ENCODE measurements around the gene GRK4. TPM values are rescaled to one million over a fixed set of nuclear protein-coding genes. Genes with fewer than 3 reads are reported as not detected.
"Not testable (repeated sequence)": the region's sequence is repeated elsewhere in the genome, so short reads cannot be mapped to it uniquely, and the experiment has no call there.

Gene GRK4
- total RNA-seq, 1 donor from 2014 or later: 6.7 TPM

GRCh38 chr4:3047464-3048286 is 84.3 kb downstream of the GRK4 start:
- Histone ChIP-seq H3K36me3 (ENCODE audit: insufficient read depth, low read length) (no peaks in the 10 kb centered on the region), H3K79me2 (ENCODE audit: insufficient read depth, low read length) (no peaks in the 10 kb centered on the region), H3K4me2 (ENCODE audit: low read length) (no peak overlapping the region), H2AFZ (ENCODE audit: low read depth, low read length) (no peak overlapping the region), H4K20me1 (ENCODE audit: insufficient read depth, low read length) (no peaks in the 10 kb centered on the region), H3K27ac (ENCODE audit: low read depth, low read length) (no peak overlapping the region), H3K9me3 (ENCODE audit: insufficient read depth, low read depth, low read length) (no peaks in the 10 kb centered on the region), H3K9ac (ENCODE audit: low read length) (no peak overlapping the region), H3K4me1 (ENCODE audit: insufficient read depth, low read length) (no peaks in the 10 kb centered on the region), H3K4me3 (ENCODE audit: insufficient read depth, low read depth, low read length) (no peak overlapping the region), H3K27me3 (ENCODE audit: insufficient read depth, low read length) (peaks cover 7% of the 10 kb centered on the region)
- Mint-ChIP-seq H3K36me3 (ENCODE audit: low read depth, unreplicated experiment) (no peaks in the 10 kb centered on the region), H3K27ac (ENCODE audit: unreplicated experiment) (no peak overlapping the region), H3K27me3 (ENCODE audit: low read depth, unreplicated experiment) (peaks cover 26% of the 10 kb centered on the region), H3K9me3 (ENCODE audit: unreplicated experiment) (peaks cover 2% of the 10 kb centered on the region), H3K4me3 (ENCODE audit: unreplicated experiment) (no peak overlapping the region), H3K4me1 (ENCODE audit: low read depth, unreplicated experiment) (no peaks in the 10 kb centered on the region)
- DNase-seq (ENCODE audit: low read depth) (no peak), FAIRE-seq (no peak)
- TF ChIP-seq CTCF (IDR thresholded peaks at IDR 0.05; ENCODE audit: insufficient read depth, low read depth, low read length) (peak; percentile 42), EZH2 (IDR thresholded peaks at IDR 0.05; ENCODE audit: insufficient read depth, low read length) (no peak)

GRCh38 chr4:3051141-3051897 is 87.9 kb downstream of the GRK4 start:
- not testable (repeated sequence) for H3K4me3 Mint-ChIP-seq (ENCODE audit: unreplicated experiment); H3K36me3 Mint-ChIP-seq (ENCODE audit: low read depth, unreplicated experiment); H3K27ac ChIP-seq (ENCODE audit: low read depth, low read length); FAIRE-seq; H2AFZ ChIP-seq (ENCODE audit: low read depth, low read length); H3K27ac Mint-ChIP-seq (ENCODE audit: unreplicated experiment); H3K4me2 ChIP-seq (ENCODE audit: low read length); H3K4me1 ChIP-seq (ENCODE audit: insufficient read depth, low read length); H3K36me3 ChIP-seq (ENCODE audit: insufficient read depth, low read length); H3K9ac ChIP-seq (ENCODE audit: low read length); H3K79me2 ChIP-seq (ENCODE audit: insufficient read depth, low read length); DNase-seq (ENCODE audit: low read depth); H3K27me3 ChIP-seq (ENCODE audit: insufficient read depth, low read length); H4K20me1 ChIP-seq (ENCODE audit: insufficient read depth, low read length); H3K4me3 ChIP-seq (ENCODE audit: insufficient read depth, low read depth, low read length); H3K9me3 ChIP-seq (ENCODE audit: insufficient read depth, low read depth, low read length); H3K9me3 Mint-ChIP-seq (ENCODE audit: unreplicated experiment); H3K4me1 Mint-ChIP-seq (ENCODE audit: low read depth, unreplicated experiment)
- H3K27me3 Mint-ChIP-seq (ENCODE audit: low read depth, unreplicated experiment): peaks cover 20% of the 10 kb centered on the region

- Histone ChIP-seq H2AFZ (ENCODE audit: low read depth, low read length) (no peak overlapping the region), H3K9ac (ENCODE audit: low read length) (no peak overlapping the region), H3K4me1 (ENCODE audit: insufficient read depth, low read length) (no peaks in the 10 kb centered on the region), H3K79me2 (ENCODE audit: insufficient read depth, low read length) (no peaks in the 10 kb centered on the region), H3K9me3 (ENCODE audit: insufficient read depth, low read depth, low read length) (peaks cover 8% of the 10 kb centered on the region), H3K4me2 (ENCODE audit: low read length) (no peak overlapping the region), H3K27me3 (ENCODE audit: insufficient read depth, low read length) (peaks cover 2% of the 10 kb centered on the region), H3K36me3 (ENCODE audit: insufficient read depth, low read length) (no peaks in the 10 kb centered on the region), H3K4me3 (ENCODE audit: insufficient read depth, low read depth, low read length) (no peak overlapping the region), H3K27ac (ENCODE audit: low read depth, low read length) (no peak overlapping the region), H4K20me1 (ENCODE audit: insufficient read depth, low read length) (no peaks in the 10 kb centered on the region)
- H3K36me3 Mint-ChIP-seq (ENCODE audit: low read depth, unreplicated experiment): no peaks in the 10 kb centered on the region
- peaks cover 20% of the 10 kb centered on the region for H3K27me3 Mint-ChIP-seq (ENCODE audit: low read depth, unreplicated experiment)
- H3K27ac Mint-ChIP-seq (ENCODE audit: unreplicated experiment): no peak overlapping the region
- FAIRE-seq (no peak), DNase-seq (ENCODE audit: low read depth) (no peak)
- TF ChIP-seq EZH2 (IDR thresholded peaks at IDR 0.05; ENCODE audit: insufficient read depth, low read length): no peak
- TF ChIP-seq CTCF (IDR thresholded peaks at IDR 0.05; ENCODE audit: insufficient read depth, low read depth, low read length): no peak
- H3K9me3 Mint-ChIP-seq (ENCODE audit: unreplicated experiment): peaks cover 12% of the 10 kb centered on the region
- H3K4me1 Mint-ChIP-seq (ENCODE audit: low read depth, unreplicated experiment): no peaks in the 10 kb centered on the region
- no peak overlapping the region for H3K4me3 Mint-ChIP-seq (ENCODE audit: unreplicated experiment)
Observed at GRCh38 chr4:3054169-3054759, 90.9 kb downstream of the GRK4 start.
